Stimulated activated effector memory CD8-positive, alpha-beta T cell treated with anti-CD3 and anti-CD28 coated beads, Interleukin-12 subunit alpha, Interleukin-12 subunit beta, amount 100 ng/mL, for 72 hours (primary cell): ENCODE results near the gene NR2E3.

Experiments used
- ATAC-seq: fragments of 150-1000 bp; cut with Tn5 transposase; 2 replicates; pipeline ENCODE4 v1.10.0; 2021
- DNase-seq, 2 donors: peaks; one replicate each; pipeline ENCODE4 v3.0.0; 2021 to 2022; ENCODE audit warnings: low spot score in 2 of 2
- H3K27ac Mint-ChIP-seq: one replicate; pipeline ENCODE4 v1.8.0; 2022; ENCODE audit warnings: mild to moderate bottlenecking, mixed read lengths
- H3K36me3 Mint-ChIP-seq: one replicate; pipeline ENCODE4 v1.8.0; 2022; ENCODE audit warnings: mild to moderate bottlenecking, mixed read lengths
- H3K4me1 Mint-ChIP-seq: one replicate; pipeline ENCODE4 v1.8.0; 2022; ENCODE audit warnings: mixed read lengths
- H3K4me3 Mint-ChIP-seq: one replicate; pipeline ENCODE4 v1.8.0; 2022; ENCODE audit warnings: mild to moderate bottlenecking, mixed read lengths
- H3K9me3 Mint-ChIP-seq: one replicate; pipeline ENCODE4 v1.8.0; 2022; ENCODE audit warnings: mixed read lengths

Gene NR2E3

DNA sequence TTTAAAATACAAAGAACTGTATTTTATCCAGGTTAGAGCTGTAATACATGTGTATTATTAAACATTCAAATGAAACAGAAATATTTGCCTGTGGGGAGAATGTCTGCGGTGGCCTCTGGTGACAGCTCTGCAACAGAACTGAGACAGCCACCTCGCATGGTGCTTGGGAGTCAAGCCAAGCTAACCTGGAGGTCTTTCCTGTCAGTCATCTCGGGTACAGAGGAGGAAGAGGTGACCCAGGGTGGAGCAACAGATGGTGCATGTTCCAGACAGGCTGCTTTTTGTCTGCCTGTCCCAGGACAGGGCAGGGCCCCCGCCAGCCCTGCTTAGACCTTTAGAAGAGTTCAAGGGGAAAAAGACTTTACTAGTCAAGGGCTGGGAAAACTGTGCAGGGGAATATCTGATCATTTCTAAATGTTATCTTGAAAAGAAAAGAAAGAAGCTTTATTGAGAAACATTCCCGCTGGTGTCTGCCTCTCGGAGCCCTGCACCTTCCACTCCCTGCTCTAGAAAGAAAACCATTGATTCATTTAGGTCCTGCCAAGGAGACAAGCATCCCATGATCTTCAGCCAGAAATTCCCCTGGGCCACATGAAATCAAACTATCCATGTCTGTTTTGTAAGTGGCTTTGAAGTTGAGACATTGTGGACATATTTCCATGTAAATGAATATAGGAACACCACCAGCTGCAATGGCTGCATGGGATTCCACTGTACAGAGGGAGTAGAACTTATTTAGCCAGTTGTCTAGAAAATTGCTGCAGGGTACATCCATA, 5.5 kb upstream of the NR2E3 start:
- no peak overlapping the region for H3K27ac Mint-ChIP-seq
- no peaks in the 10 kb centered on the region for H3K9me3 Mint-ChIP-seq
- no peaks in the 10 kb centered on the region for H3K36me3 Mint-ChIP-seq
- DNase-seq (no peak), ATAC-seq (no peak)
- peaks cover 6% of the 10 kb centered on the region for H3K4me1 Mint-ChIP-seq
- H3K4me3 Mint-ChIP-seq = no peak overlapping the region

DNA sequence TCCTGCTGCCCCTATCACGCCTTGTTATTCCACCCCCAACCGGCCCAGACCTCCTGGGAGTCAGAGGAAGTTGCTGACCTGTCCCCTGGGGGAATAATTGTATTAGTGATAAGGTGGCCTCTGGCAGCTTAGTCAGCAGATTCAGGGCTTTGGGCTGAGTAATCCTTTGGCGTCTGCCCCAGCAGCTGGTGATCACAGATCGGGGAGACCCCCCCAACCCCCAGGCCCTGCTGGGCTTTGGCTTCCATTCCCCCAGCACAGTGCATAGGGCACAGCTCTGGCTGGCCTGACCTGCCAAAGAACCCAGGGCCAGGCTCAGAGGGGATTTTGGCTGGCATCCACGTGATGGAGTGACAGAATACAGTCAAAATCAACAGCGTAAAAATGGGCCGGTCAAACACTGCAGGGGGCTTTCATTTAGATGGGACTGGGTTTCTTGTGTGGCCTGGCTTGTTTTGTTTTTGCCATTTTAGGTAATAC, 3.9 kb upstream of the NR2E3 start:
- Mint-ChIP-seq H3K27ac (no peak overlapping the region), H3K9me3 (no peaks in the 10 kb centered on the region), H3K36me3 (no peaks in the 10 kb centered on the region)

DNA sequence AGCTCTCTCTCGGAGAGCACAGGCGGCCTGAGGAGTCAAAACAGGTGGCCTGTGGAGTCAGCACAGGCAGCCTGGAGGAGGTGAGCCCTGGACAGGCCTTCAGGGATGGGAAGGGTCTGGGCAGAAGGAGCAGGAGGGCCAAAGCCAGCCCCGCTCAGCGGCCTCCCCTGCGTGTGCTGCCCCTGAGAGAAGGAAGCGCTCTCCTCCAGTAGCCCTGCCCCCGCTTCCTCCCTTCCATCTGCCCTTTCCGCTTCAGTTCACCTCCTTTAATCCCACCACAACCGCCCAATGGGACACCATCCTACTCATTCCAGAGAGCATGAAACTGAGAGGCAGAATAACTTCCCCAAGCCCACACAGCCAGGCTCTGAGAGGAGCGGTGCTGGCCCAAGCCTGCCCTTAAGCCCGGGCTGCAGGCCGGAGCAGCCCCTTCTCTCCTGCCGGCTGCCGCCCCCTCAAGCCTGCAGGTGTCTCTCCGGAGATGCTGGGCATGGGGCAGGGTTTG, 3.2 kb upstream of the NR2E3 start:
- no peaks in the 10 kb centered on the region for H3K36me3 Mint-ChIP-seq
- ATAC-seq (no peak), DNase-seq (no peak)
- H3K4me1 Mint-ChIP-seq = peaks cover 6% of the 10 kb centered on the region
- no peak overlapping the region for H3K4me3 Mint-ChIP-seq
- H3K27ac Mint-ChIP-seq = no peak overlapping the region
- no peaks in the 10 kb centered on the region for H3K9me3 Mint-ChIP-seq

More for the DNA sequence above, 3.9 kb upstream of the NR2E3 start:
- Mint-ChIP-seq H3K4me1 (peaks cover 6% of the 10 kb centered on the region), H3K4me3 (no peak overlapping the region)
- ATAC-seq = no peak
- no peak for DNase-seq

DNA sequence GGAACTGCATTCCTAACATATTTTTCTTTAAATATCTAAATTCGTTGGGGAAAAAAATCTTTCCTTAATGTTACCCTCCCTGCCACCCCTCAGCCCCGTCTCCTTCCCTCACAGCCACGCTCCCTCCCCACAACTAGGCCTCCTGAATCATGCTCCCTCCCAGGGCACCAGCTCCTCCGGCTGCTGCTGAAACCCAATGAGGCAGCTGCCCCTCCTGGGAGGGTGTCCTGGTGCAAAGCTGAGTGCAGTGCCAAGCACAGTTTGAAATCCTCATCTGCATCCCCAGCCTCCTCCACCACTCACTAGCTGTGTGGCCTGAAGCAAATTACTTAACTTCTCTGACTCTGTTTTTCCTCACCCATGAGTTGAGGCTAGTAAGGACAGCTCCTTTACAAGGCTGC, 2.7 kb upstream of the NR2E3 start:
- ATAC-seq = no peak
- H3K27ac Mint-ChIP-seq = no peak overlapping the region

DNA sequence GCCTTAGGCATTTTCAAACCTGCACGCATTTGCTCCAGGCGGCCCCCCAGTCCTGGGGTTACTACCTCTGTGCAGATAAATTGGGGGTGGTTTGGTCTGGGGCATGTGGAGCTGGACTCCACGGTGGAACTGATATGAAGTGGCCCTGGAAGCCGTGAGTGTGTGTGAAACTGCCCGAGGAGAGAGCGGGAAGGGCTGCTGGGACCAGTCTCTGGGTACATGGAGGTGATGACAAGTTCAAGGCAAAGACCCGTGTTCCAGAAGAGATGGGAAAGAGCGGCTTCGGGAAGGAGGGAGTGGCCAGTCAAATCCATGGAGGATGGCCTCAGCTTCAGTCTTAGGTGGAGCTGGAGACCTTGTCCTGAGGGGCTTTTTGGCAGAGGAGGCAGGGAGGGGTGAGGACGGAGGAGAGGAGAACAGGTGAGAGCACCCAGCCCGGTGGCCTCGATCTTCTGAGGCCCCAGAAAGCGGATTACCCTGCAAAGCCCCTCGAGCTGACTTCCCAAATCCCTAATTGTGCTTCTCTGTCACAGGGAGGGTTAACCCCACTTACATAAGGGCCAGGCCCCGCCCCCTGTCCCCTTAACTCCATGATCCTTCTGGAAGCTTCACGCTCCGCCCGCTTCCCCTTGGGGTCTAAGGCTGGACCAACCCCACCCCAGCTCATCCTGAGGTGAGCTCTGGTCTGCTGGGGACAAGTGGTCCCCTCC, 1.9 kb upstream of the NR2E3 start:
- Mint-ChIP-seq H3K9me3 (no peaks in the 10 kb centered on the region), H3K4me1 (no peaks in the 10 kb centered on the region), H3K4me3 (no peak overlapping the region), H3K36me3 (no peaks in the 10 kb centered on the region), H3K27ac (no peak overlapping the region)
- DNase-seq = no peak
- no peak for ATAC-seq

More for the DNA sequence above, 2.7 kb upstream of the NR2E3 start:
- DNase-seq = no peak
- Mint-ChIP-seq H3K4me1 (peaks cover 2% of the 10 kb centered on the region), H3K9me3 (no peaks in the 10 kb centered on the region), H3K36me3 (no peaks in the 10 kb centered on the region), H3K4me3 (no peak overlapping the region)

DNA sequence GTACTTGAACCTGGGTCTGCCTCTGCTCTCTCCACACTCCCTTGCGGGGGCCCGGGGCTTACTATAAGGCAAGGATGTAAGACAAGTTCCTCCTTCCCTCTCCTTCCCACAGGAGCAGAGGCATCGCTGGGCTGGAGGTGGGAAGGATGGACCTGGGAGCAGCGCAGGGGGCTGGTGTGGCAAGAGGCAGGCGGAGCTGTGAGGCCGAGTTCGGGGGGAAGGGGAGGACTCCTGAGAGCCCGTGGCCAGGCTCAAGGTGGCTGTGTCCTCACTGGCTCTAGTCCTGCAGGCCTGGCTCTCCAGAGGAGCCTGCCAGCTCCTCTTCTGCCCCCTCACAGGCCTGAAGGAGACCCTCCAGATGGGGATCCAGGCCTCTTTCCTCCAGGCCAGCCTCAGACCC, 1.0 kb upstream of the NR2E3 start:
- Mint-ChIP-seq H3K4me3 (no peak overlapping the region), H3K27ac (no peak overlapping the region), H3K4me1 (no peaks in the 10 kb centered on the region), H3K36me3 (no peaks in the 10 kb centered on the region), H3K9me3 (no peaks in the 10 kb centered on the region)
- ATAC-seq = no peak
- DNase-seq = no peak

DNA sequence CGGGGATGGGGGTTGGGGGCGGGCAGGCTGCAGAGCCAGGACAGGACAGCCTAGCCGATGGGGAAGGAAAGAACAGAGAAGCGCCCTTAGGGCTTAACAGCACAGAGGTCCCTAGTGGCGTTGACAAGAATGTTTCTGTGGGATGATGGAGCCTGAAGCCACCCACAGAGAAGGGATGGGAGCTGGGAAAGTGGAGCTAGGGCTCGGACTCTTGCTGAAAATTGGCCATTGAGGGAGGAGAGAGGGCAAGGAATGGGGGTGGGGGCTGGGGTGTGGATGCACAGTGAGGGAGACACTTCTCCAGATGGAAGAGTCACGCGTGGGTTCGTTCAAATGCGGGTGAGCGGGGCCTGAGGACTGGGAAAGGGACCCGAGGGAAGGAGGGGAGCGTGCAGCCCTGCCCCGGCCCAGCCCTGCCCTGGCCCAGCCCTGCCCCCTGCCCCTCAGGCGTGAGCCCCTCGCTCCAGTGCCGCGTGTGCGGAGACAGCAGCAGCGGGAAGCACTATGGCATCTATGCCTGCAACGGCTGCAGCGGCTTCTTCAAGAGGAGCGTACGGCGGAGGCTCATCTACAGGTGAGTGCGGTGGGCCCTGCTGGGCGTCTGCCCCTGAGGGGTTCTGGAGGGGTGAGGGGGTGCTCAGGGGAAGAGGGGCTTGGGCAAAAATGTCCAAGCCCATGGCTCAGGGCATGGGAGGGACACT, 832 bp downstream of the NR2E3 start:
- no peaks in the 10 kb centered on the region for H3K9me3 Mint-ChIP-seq
- no peak overlapping the region for H3K4me3 Mint-ChIP-seq
- ATAC-seq = no peak
- H3K4me1 Mint-ChIP-seq = no peaks in the 10 kb centered on the region
- no peak overlapping the region for H3K27ac Mint-ChIP-seq
- no peak for DNase-seq
- no peaks in the 10 kb centered on the region for H3K36me3 Mint-ChIP-seq

DNA sequence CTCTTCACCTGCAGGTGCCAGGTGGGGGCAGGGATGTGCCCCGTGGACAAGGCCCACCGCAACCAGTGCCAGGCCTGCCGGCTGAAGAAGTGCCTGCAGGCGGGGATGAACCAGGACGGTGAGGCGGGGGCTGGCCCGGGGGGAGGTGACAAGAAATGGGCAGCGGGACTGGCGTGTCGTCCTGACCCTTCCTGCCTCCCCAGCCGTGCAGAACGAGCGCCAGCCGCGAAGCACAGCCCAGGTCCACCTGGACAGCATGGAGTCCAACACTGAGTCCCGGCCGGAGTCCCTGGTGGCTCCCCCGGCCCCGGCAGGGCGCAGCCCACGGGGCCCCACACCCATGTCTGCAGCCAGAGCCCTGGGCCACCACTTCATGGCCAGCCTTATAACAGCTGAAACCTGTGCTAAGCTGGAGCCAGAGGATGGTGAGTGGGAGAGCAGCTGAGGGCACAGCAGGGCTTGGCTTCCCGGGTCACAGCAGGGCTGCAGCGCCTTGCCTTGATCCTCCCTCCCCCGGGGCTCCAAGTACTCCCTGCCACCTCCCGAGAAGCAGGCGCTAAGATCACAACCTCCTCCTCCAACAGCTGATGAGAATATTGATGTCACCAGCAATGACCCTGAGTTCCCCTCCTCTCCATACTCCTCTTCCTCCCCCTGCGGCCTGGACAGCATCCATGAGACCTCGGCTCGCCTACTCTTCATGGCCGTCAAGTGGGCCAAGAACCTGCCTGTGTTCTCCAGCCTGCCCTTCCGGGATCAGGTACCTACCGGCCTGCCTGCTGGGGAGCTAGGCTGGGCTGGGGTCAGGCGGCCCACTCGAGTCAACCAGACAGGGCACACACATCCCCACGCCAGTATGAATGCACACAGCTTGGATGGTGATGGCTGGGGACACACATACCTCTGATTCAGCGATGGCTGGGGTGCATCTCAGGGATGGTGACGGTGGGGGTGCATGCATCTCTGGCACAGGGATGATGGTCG, 1.7 kb downstream of the NR2E3 start:
- ATAC-seq = no peak
- no peaks in the 10 kb centered on the region for H3K4me1 Mint-ChIP-seq
- H3K4me3 Mint-ChIP-seq = no peak overlapping the region

DNA sequence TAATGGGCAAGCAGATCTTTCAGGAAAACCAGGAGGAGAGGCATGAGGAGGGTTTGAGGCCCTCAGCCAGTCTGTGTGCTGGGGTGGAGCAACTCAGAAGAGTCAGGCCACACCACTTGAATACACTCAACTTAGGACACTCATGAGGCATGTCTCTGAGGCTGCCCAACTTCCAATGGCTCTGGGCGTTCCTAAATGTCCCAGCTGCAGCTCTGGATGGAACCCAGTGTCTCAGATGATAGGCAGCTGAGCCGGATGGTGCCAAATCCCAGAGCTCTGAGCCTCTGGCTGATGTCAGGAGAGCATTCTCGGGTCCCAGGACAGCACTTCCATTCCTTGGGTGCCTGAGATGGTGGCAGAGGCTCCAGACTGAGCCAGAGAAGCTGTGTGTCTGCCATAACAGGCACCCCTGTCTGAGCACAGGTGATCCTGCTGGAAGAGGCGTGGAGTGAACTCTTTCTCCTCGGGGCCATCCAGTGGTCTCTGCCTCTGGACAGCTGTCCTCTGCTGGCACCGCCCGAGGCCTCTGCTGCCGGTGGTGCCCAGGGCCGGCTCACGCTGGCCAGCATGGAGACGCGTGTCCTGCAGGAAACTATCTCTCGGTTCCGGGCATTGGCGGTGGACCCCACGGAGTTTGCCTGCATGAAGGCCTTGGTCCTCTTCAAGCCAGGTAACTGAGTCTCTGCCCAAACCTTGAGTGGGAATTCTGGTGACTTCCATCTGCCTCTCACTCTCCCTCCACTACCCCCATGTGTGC, 2.8 kb downstream of the NR2E3 start:
- DNase-seq = no peak
- Mint-ChIP-seq H3K9me3 (no peaks in the 10 kb centered on the region), H3K36me3 (no peaks in the 10 kb centered on the region), H3K27ac (no peak overlapping the region), H3K4me1 (no peaks in the 10 kb centered on the region), H3K4me3 (no peak overlapping the region)
- no peak for ATAC-seq

More for the DNA sequence above, 1.7 kb downstream of the NR2E3 start:
- H3K9me3 Mint-ChIP-seq = no peaks in the 10 kb centered on the region
- no peak for DNase-seq
- no peaks in the 10 kb centered on the region for H3K36me3 Mint-ChIP-seq
- no peak overlapping the region for H3K27ac Mint-ChIP-seq

DNA sequence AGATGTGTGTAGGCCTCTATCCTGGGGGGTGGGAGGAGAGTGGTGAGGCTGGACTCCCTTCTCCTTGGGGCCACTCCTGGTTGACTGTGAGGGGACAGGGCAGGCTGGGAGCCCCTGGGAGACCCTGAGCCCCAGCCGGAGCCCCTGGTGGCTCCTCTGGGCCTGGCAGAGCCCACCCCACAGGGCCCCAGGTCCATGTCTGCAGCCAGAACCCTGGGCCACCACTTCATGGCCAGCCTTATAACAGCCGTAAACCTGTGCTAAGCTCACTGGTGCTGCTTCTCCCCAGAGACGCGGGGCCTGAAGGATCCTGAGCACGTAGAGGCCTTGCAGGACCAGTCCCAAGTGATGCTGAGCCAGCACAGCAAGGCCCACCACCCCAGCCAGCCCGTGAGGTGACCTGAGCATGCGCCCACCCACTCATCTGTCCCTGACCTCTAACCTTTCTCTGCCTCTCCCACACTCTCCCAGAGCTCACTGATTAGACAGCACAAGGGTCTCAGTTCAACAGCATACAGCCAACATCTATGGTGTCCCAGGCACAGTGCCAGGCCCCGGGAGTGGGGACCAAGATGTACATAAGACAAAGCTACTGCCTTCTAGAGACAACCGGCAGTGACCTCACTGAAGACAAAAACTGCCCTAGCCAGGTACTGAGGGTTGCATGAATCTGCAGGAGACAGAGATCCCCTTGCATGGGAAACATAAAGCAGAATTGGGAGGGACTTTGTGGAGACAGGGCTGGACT, 3.5 kb downstream of the NR2E3 start:
- Mint-ChIP-seq H3K4me3 (no peak overlapping the region), H3K9me3 (no peaks in the 10 kb centered on the region), H3K36me3 (no peaks in the 10 kb centered on the region), H3K4me1 (no peaks in the 10 kb centered on the region), H3K27ac (no peak overlapping the region)
- ATAC-seq (peak; percentile 9), DNase-seq (no peak)

DNA sequence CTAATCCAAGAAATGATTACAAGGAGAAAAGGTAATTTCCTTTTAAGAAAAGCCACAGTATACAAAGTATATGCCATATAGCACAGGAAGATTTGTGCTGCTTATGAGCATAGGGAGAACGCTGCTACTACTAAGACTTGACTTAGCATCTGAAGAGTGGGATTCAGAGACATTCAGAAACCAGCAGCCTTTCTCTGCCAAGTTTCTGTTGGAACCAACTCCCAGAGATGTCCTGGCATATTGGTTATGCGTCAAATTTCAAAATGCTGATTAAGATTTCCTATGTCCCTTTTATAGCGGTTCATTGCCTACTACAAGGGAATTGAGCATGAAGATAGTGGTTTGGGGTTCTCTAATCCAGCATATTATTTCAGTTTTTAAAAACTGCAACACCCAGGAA, 4.9 kb downstream of the NR2E3 start:
- no peak overlapping the region for H3K27ac Mint-ChIP-seq
- H3K9me3 Mint-ChIP-seq = peaks cover under 1% of the 10 kb centered on the region
- no peaks in the 10 kb centered on the region for H3K4me1 Mint-ChIP-seq
- no peak for DNase-seq
- ATAC-seq = no peak
- no peak overlapping the region for H3K4me3 Mint-ChIP-seq
- H3K36me3 Mint-ChIP-seq = no peaks in the 10 kb centered on the region

DNA sequence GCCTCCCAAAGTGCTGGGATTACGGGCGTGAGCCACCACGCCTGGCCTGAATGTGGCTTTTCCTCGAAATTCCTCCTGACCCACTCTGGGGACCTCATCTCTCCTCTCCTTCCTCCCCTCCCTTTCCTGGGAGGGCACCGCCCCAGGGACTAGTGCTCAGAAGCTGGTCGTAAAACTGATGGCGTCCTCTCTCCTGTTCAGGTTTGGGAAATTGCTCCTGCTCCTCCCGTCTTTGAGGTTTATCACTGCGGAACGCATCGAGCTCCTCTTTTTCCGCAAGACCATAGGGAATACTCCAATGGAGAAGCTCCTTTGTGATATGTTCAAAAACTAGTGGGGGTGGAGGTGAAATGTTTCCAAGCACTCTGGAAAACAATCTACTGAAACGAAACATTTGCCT, 7.0 kb downstream of the NR2E3 start:
- no peak for ATAC-seq
- H3K4me1 Mint-ChIP-seq = no peaks in the 10 kb centered on the region

DNA sequence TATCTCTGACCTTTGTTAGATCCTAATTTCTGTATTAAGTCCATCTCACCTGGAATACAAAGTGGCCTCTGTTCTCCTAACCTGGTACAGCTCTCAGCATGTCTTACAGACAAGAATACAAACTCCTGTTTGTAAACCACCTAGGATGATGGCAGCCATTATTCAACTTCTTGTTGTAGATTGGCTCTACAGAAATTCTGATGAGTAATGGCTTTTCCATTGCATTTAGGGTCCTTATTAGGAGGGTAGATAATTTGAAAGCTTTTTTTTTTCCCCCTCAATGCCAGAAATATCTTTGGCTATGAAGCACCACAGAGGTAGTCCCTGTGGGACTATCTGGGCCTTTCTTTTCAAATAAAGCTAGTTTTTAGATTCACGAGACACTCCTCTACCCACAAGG, 9.8 kb downstream of the NR2E3 start:
- DNase-seq (no peak), ATAC-seq (no peak)
- no peak overlapping the region for H3K27ac Mint-ChIP-seq
- H3K4me3 Mint-ChIP-seq = no peak overlapping the region
- no peaks in the 10 kb centered on the region for H3K4me1 Mint-ChIP-seq
- peaks cover 9% of the 10 kb centered on the region for H3K9me3 Mint-ChIP-seq
- no peaks in the 10 kb centered on the region for H3K36me3 Mint-ChIP-seq

More for the DNA sequence above, 7.0 kb downstream of the NR2E3 start:
- DNase-seq = no peak
- peaks cover 5% of the 10 kb centered on the region for H3K9me3 Mint-ChIP-seq
- no peak overlapping the region for H3K27ac Mint-ChIP-seq
- H3K36me3 Mint-ChIP-seq = no peaks in the 10 kb centered on the region
- no peak overlapping the region for H3K4me3 Mint-ChIP-seq
